Measurements from ENCODE around the gene SSH3.

The SSH3 gene

GRCh38 chr11:67293090-67293489 is 10.2 kb upstream of the SSH3 start:
- H3K4me3 ChIP-seq (ENCODE audit: control insufficient read depth, low read depth, low read length), result no peak overlapping the region
- TF ChIP-seq CTCF (conservative IDR thresholded peaks at IDR 0.05; ENCODE audit: control insufficient read depth, insufficient read depth, low read depth, low read length), result no peak
- DNase-seq (ENCODE audit: low read depth), result peak; percentile 84

- DNase-seq (ENCODE audit: low read depth), result no peak
- no peak overlapping the region for H3K4me3 ChIP-seq (ENCODE audit: control insufficient read depth, low read depth, low read length)
- TF ChIP-seq CTCF (conservative IDR thresholded peaks at IDR 0.05; ENCODE audit: control insufficient read depth, insufficient read depth, low read depth, low read length), result no peak
Observed at GRCh38 chr11:67295846-67296245, 7.5 kb upstream of the SSH3 start.

GRCh38 chr11:67298786-67299185 is 4.5 kb upstream of the SSH3 start:
- TF ChIP-seq CTCF (conservative IDR thresholded peaks at IDR 0.05; ENCODE audit: control insufficient read depth, insufficient read depth, low read depth, low read length), result no peak
- DNase-seq (ENCODE audit: low read depth), result no peak
- no peak overlapping the region for H3K4me3 ChIP-seq (ENCODE audit: control insufficient read depth, low read depth, low read length)

- no peak overlapping the region for H3K4me3 ChIP-seq (ENCODE audit: control insufficient read depth, low read depth, low read length)
- no peak for TF ChIP-seq CTCF (conservative IDR thresholded peaks at IDR 0.05; ENCODE audit: control insufficient read depth, insufficient read depth, low read depth, low read length)
- DNase-seq (ENCODE audit: low read depth), result no peak
Observed at GRCh38 chr11:67299471-67300191, 3.7 kb upstream of the SSH3 start.

GRCh38 chr11:67300256-67300755 is 3.0 kb upstream of the SSH3 start:
- TF ChIP-seq CTCF (conservative IDR thresholded peaks at IDR 0.05; ENCODE audit: control insufficient read depth, insufficient read depth, low read depth, low read length), result no peak
- H3K4me3 ChIP-seq (ENCODE audit: control insufficient read depth, low read depth, low read length), result no peak overlapping the region
- DNase-seq (ENCODE audit: low read depth), result no peak

- DNase-seq (ENCODE audit: low read depth), result no peak
Observed at GRCh38 chr11:67300756-67301312, 2.5 kb upstream of the SSH3 start.

More at GRCh38 chr11:67300756-67301312, 2.5 kb upstream of the SSH3 start:
- no peak for TF ChIP-seq CTCF (conservative IDR thresholded peaks at IDR 0.05; ENCODE audit: control insufficient read depth, insufficient read depth, low read depth, low read length)
- H3K4me3 ChIP-seq (ENCODE audit: control insufficient read depth, low read depth, low read length), result no peak overlapping the region
